SK-N-SH (cell line): ENCODE data around the gene SIL1. TPM values are rescaled to one million over a fixed set of nuclear protein-coding genes. Genes with fewer than 3 reads are reported as not detected.

Experiments used
- CTCF ChIA-PET: fragments of 300-600, 350-600 bp; formaldehyde crosslinking; extraction: SDS; loops from one replicate; lab custom pipeline; 2021; lab: Yijun Ruan, JAX
- POLR2A ChIA-PET: fragments of 350-600 bp; sonication (Branson Sonifier 250); formaldehyde crosslinking; extraction: SDS; loops from one replicate; lab custom pipeline; 2020; ENCODE audit warnings: antibody characterized with exemption, inconsistent platforms; lab: Yijun Ruan, JAX
- DNase-seq: peaks from one replicate; pipeline ENCODE4 v3.0.0; 2012
- H2AFZ ChIP-seq: fragments of 200-600 bp; sonication (generic); 2 replicates; pipeline ENCODE4 v1.8.1; 2016; ENCODE audit warnings: antibody characterized with exemption, mild to moderate bottlenecking, low read depth
- H3F3A ChIP-seq: fragments of 200-600 bp; sonication (generic); replicated peaks from 2 replicates; pipeline ENCODE3; 2016; ENCODE audit warnings: antibody characterized with exemption, mild to moderate bottlenecking; ENCODE audit not compliant: insufficient read depth
- H3K27ac ChIP-seq, 2 experiments: fragments of 200-500 bp in 1 of 2; fragments of 200-600 bp in 1 of 2; sonication (Bioruptor generic) in 1 of 2; sonication (generic), shearing (Covaris generic) in 1 of 2; 2 replicates each; pipeline versions ENCODE4 v1.5.1 to v1.6.1; 2014 to 2016; ENCODE audit warnings: low read depth in 2 of 2, inconsistent platforms in 1 of 2, low read length in 1 of 2, mild to moderate bottlenecking in 1 of 2, mixed read lengths in 1 of 2
- H3K27me3 ChIP-seq: fragments of 200-600 bp; sonication (generic), shearing (Covaris generic); 2 replicates; pipeline ENCODE4 v1.6.1; 2016; ENCODE audit warnings: mixed run types; ENCODE audit not compliant: insufficient read depth
- H3K36me3 ChIP-seq, 2 experiments: fragments of 200-500 bp in 1 of 2; fragments of 200-600 bp in 1 of 2; sonication (Bioruptor generic) in 1 of 2; sonication (generic) in 1 of 2; replicated peaks in 1 of 2; 2 replicates each; pipeline versions ENCODE3 to v1.5.1; 2014 to 2016; ENCODE audit warnings: low read length in 1 of 2, mild to moderate bottlenecking in 1 of 2; ENCODE audit not compliant: insufficient read depth in 2 of 2, control insufficient read depth in 1 of 2
- H3K4me1 ChIP-seq, 2 experiments: fragments of 200-500 bp in 1 of 2; fragments of 200-600 bp in 1 of 2; sonication (Bioruptor generic) in 1 of 2; sonication (generic), shearing (Covaris generic) in 1 of 2; 2 replicates each; pipeline versions ENCODE4 v1.5.1 to v1.6.1; 2014 to 2016; ENCODE audit warnings: low read depth in 1 of 2, low read length in 1 of 2, mixed run types in 1 of 2; ENCODE audit not compliant: insufficient read depth in 2 of 2, control insufficient read depth in 1 of 2
- H3K4me2 ChIP-seq: fragments of 200-600 bp; sonication (generic), shearing (Covaris generic); 2 replicates; pipeline ENCODE4 v1.6.1; 2017; ENCODE audit warnings: mixed run types
- H3K4me3 ChIP-seq, 2 experiments: fragments of 200-500 bp in 1 of 2; fragments of 200-600 bp in 1 of 2; sonication (Bioruptor generic) in 1 of 2; sonication (generic), shearing (Covaris generic) in 1 of 2; 2 replicates each; pipeline versions ENCODE4 v1.5.1 to v1.8.1; 2014 to 2016; ENCODE audit warnings: low read depth in 2 of 2, inconsistent platforms in 1 of 2, low read length in 1 of 2, mild to moderate bottlenecking in 1 of 2, mixed read lengths in 1 of 2, moderate library complexity in 1 of 2
- H3K79me2 ChIP-seq: fragments of 200-600 bp; sonication (generic); 2 replicates; pipeline ENCODE4 v1.8.1; 2017; ENCODE audit warnings: mild to moderate bottlenecking; ENCODE audit not compliant: insufficient read depth
- H3K9ac ChIP-seq: fragments of 200-600 bp; sonication (generic); 2 replicates; pipeline ENCODE4 v1.6.1; 2017; ENCODE audit warnings: mixed run types
- H3K9me2 ChIP-seq: fragments of 200-600 bp; sonication (generic); 2 replicates; pipeline ENCODE4 v1.6.1; 2017; ENCODE audit warnings: mixed run types
- H3K9me3 ChIP-seq: fragments of 200-600 bp; sonication (generic); 2 replicates; pipeline ENCODE4 v1.6.1; 2017; ENCODE audit warnings: mixed run types, mild to moderate bottlenecking, moderate library complexity
- H4K20me1 ChIP-seq: fragments of 200-600 bp; sonication (generic); 2 replicates; pipeline ENCODE4 v1.6.1; 2017; ENCODE audit warnings: mild to moderate bottlenecking, mixed run types; ENCODE audit not compliant: insufficient read depth
- CHD2 ChIP-seq: fragments of 150-350 bp; IDR thresholded peaks from 2 replicates; pipeline ENCODE4 v1.6.1; 2018; ENCODE audit warnings: low read length; ENCODE audit not compliant: partially characterized antibody
- ELF1 ChIP-seq: IDR thresholded peaks from 2 replicates; pipeline ENCODE4 v1.4.0; 2012
- EP300 ChIP-seq, 2 experiments: IDR thresholded peaks; 2 replicates each; pipeline versions ENCODE4 v1.4.0 to v1.6.1; 2012; ENCODE audit warnings: borderline replicate concordance in 1 of 2, low read depth in 1 of 2, low read length in 1 of 2
- EZH2phosphoT487 ChIP-seq: fragments of 200-600 bp; sonication (generic); IDR thresholded peaks from 2 replicates; pipeline ENCODE4 v1.6.1; 2017; ENCODE audit warnings: low read depth, mixed run types, mild to moderate bottlenecking, antibody characterized with exemption, moderate library complexity, borderline replicate concordance
- FOSL2 ChIP-seq: IDR thresholded peaks from 2 replicates; pipeline ENCODE4 v1.4.0; 2012; ENCODE audit warnings: low read depth, mild to moderate bottlenecking, moderate library complexity, borderline replicate concordance
- FOXJ3 ChIP-seq: sonication (generic); formaldehyde crosslinking; IDR thresholded peaks from 2 replicates; pipeline ENCODE4 v1.5.1; 2020; ENCODE audit warnings: mild to moderate bottlenecking, missing genetic modification reagents
- FOXM1 ChIP-seq: IDR thresholded peaks from 2 replicates; pipeline ENCODE4 v1.4.0; 2012; ENCODE audit warnings: low read depth, mild to moderate bottlenecking
- IRF3 ChIP-seq: fragments of 150-350 bp; IDR thresholded peaks from 2 replicates; pipeline ENCODE4 v1.6.1; 2016; ENCODE audit warnings: mild to moderate bottlenecking, low read depth, low read length
- JUND ChIP-seq: IDR thresholded peaks from 2 replicates; pipeline ENCODE4 v1.4.0; 2012
- MEF2A ChIP-seq: IDR thresholded peaks from 2 replicates; pipeline ENCODE4 v1.4.0; 2012; ENCODE audit warnings: low read depth, borderline replicate concordance
- MXI1 ChIP-seq: IDR thresholded peaks from 2 replicates; pipeline ENCODE4 v1.6.1; 2012; ENCODE audit warnings: mild to moderate bottlenecking, low read depth, low read length, improper control_type of control experiment
- NFIC ChIP-seq: IDR thresholded peaks from 2 replicates; pipeline ENCODE4 v1.4.0; 2012; ENCODE audit warnings: borderline replicate concordance
- POLR2AphosphoS5 ChIP-seq: IDR thresholded peaks from 2 replicates; pipeline ENCODE4 v1.6.1; 2012; ENCODE audit warnings: low read depth, low read length
- RCOR1 ChIP-seq: fragments of 150-350 bp; IDR thresholded peaks from 2 replicates; pipeline ENCODE4 v1.6.1; 2017; ENCODE audit warnings: antibody characterized with exemption, low read length
- RXRA ChIP-seq: IDR thresholded peaks from 2 replicates; pipeline ENCODE4 v1.4.0; 2012; ENCODE audit warnings: low read depth, mild to moderate bottlenecking, borderline replicate concordance
- TAF1 ChIP-seq: IDR thresholded peaks from 2 replicates; pipeline ENCODE4 v1.6.1; 2012; ENCODE audit warnings: low read depth, mild to moderate bottlenecking, low read length, moderate library complexity, borderline replicate concordance
- TCF12 ChIP-seq: IDR thresholded peaks from 2 replicates; pipeline ENCODE4 v1.4.0; 2012
- TEAD4 ChIP-seq: IDR thresholded peaks from 2 replicates; pipeline ENCODE4 v1.4.0; 2012; ENCODE audit warnings: mild to moderate bottlenecking, borderline replicate concordance; ENCODE audit not compliant: insufficient read depth
- YY1 ChIP-seq: IDR thresholded peaks from 2 replicates; pipeline ENCODE4 v1.4.0; 2012; ENCODE audit warnings: low read depth, mild to moderate bottlenecking
- WGBS: methylation state at CpG from one replicate; pipeline ENCODE4 v1.1.6; 2017; ENCODE audit warnings: low lambda C conversion rate; 5-methylcytosine and 5-hydroxymethylcytosine counted together
- polyA plus RNA-seq, 3 experiments: library from polyadenylated mRNA; depleted of rRNA; stranded (reverse); fragments of >200 nt; gene quantifications; 2 replicates each; pipeline ENCODE4 v1.2.3, GENCODE V29; 2012
- TF ChIP-seq, protein P1 (sequence below): IDR thresholded peaks from 2 replicates; pipeline ENCODE4; 2012
- TF ChIP-seq, protein P2 (sequence below): IDR thresholded peaks from 2 replicates; pipeline ENCODE4 v1.4.0; 2012; ENCODE audit warnings: low read depth
- TF ChIP-seq, protein P3 (sequence below): fragments of 200-600 bp; sonication (generic); IDR thresholded peaks from 2 replicates; pipeline ENCODE4 v1.6.1; 2017; ENCODE audit warnings: antibody characterized with exemption, mild to moderate bottlenecking, moderate library complexity
- TF ChIP-seq, protein P4 (sequence below): fragments of 150-350 bp; IDR thresholded peaks from 2 replicates; pipeline ENCODE4 v1.6.1; 2017; ENCODE audit warnings: antibody characterized with exemption, low read length, low read depth, borderline replicate concordance

The SIL1 gene
- polyA plus RNA-seq, 1 of the 3 experiments (the other 2 are of a cell fraction): 25.9 TPM

DNA sequence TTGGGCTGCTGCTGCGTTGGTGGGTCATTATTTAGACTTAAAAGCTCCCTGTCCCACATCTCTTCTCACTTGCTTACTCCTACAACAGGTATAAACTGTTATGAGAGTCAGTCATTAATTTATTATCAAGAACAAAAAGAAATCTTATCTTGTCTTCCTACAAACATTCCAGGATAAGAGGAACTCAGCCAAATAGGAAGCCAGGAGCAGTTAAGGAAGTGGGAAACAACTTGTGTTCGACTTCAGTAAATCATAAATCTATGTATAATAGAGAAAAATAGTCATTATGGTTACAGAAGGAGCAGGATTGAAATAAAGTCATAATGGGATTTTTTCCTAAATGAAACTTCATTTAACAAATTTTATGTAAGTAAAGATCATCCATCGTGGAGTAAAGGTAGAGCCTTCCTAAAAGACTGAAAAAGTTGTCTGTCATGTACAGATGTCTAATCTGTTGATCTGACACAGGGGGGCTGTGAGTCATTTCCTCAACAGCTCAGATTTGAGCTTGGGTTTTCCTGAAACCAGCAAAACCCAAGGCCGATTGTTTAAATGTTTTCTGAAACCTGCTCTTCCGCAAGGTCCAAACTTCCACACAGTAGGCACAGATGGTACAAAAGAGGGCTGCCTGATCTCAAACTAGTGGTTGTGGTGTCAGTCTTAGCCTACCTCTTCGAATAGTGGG is 297.7 kb downstream of the SIL1 start:
- 48% methylated on average over 6 of the region's 6 CpGs for WGBS
- no peak for DNase-seq
- no peak overlapping the region for H2AFZ ChIP-seq
- peaks cover 0 to 41% of the 10 kb centered on the region in 2 experiments; a peak in 2 of 4 replicates for H3K4me1 ChIP-seq
- no peaks in the 10 kb centered on the region for H3K27me3 ChIP-seq
- peak overlapping the region; percentile 7; the same call in 1 of the 2 replicates for H3K9ac ChIP-seq
- no peaks in the 10 kb centered on the region for H3K9me3 ChIP-seq
- peak overlapping the region; percentile 30 to 80; a peak in 3 of 4 replicates for H3K27ac ChIP-seq
- H3K4me2 ChIP-seq: peak overlapping the region; percentile 56
- TF ChIP-seq TCF12 (peak; percentile 91), FOSL2 (peak; percentile 91), MEF2A (no peak), MXI1 (no peak), POLR2AphosphoS5 (peak; percentile 38; the same call in 1 of the 2 replicates), EP300 (IDR thresholded peaks at IDR 0.05; ENCODE audit: borderline replicate concordance in 1 of 2, low read depth in 1 of 2, low read length in 1 of 2) (peak in 1 of 2 experiments; percentile 58; a peak in 1 of 4 replicates), NFIC (peak; percentile 41; the same call in 1 of the 2 replicates), TEAD4 (peak; percentile 43; the same call in 1 of the 2 replicates), JUND (peak; percentile 92)
- TF ChIP-seq, protein P1, sequence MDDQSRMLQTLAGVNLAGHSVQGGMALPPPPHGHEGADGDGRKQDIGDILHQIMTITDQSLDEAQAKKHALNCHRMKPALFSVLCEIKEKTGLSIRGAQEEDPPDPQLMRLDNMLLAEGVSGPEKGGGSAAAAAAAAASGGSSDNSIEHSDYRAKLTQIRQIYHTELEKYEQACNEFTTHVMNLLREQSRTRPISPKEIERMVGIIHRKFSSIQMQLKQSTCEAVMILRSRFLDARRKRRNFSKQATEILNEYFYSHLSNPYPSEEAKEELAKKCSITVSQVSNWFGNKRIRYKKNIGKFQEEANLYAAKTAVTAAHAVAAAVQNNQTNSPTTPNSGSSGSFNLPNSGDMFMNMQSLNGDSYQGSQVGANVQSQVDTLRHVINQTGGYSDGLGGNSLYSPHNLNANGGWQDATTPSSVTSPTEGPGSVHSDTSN: peak; percentile 90
- TF ChIP-seq, protein P2, sequence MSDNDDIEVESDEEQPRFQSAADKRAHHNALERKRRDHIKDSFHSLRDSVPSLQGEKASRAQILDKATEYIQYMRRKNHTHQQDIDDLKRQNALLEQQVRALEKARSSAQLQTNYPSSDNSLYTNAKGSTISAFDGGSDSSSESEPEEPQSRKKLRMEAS: 0 out of 2 replicates have a peak, but pooled peaks have one; percentile 20
- TF ChIP-seq, protein P3, sequence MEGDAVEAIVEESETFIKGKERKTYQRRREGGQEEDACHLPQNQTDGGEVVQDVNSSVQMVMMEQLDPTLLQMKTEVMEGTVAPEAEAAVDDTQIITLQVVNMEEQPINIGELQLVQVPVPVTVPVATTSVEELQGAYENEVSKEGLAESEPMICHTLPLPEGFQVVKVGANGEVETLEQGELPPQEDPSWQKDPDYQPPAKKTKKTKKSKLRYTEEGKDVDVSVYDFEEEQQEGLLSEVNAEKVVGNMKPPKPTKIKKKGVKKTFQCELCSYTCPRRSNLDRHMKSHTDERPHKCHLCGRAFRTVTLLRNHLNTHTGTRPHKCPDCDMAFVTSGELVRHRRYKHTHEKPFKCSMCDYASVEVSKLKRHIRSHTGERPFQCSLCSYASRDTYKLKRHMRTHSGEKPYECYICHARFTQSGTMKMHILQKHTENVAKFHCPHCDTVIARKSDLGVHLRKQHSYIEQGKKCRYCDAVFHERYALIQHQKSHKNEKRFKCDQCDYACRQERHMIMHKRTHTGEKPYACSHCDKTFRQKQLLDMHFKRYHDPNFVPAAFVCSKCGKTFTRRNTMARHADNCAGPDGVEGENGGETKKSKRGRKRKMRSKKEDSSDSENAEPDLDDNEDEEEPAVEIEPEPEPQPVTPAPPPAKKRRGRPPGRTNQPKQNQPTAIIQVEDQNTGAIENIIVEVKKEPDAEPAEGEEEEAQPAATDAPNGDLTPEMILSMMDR: no peak
- ChIA-PET CTCF (interaction anchor here (0.8 to 1.2 kb wide), 2 partner anchors 10 to 25 kb away, joined by 3 to 4 read pairs; partner anchors contain the start of gene LRRTM2), POLR2A (no interaction called here)
- H3F3A ChIP-seq: peaks cover 31% of the 10 kb centered on the region
- no peaks in the 10 kb centered on the region; the same call in 1 of the 2 replicates for H4K20me1 ChIP-seq
- no peaks in the 10 kb centered on the region for H3K9me2 ChIP-seq
- peaks cover 28% of the 10 kb centered on the region for H3K79me2 ChIP-seq
- peaks cover 3 to 46% of the 10 kb centered on the region in 2 experiments for H3K36me3 ChIP-seq
- H3K4me3 ChIP-seq: no peak overlapping the region; a peak in 1 of 4 replicates

DNA sequence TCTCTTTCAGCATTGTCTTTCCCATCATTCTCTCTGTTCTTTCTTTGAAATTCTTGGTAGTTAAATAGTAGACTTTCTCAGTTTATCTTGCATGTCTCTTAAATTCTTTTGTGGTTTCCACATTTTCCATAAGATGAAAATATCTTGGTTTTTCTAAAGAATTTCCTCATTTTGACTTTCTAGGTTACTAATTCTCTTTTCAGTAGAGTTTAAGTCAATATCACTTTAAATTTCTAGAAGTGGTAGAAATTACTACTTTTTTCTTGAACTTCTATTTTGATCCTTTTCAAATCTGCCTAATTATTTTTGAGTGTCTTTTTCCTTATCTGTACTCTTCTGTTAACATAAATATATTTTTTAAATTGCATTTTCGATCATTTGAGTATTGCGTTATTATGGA is 299.4 kb downstream of the SIL1 start:
- Histone ChIP-seq H3K79me2 (peaks cover 32% of the 10 kb centered on the region), H3K9me3 (no peaks in the 10 kb centered on the region), H3K27me3 (no peaks in the 10 kb centered on the region), H3K4me2 (no peak overlapping the region), H4K20me1 (no peaks in the 10 kb centered on the region; the same call in 1 of the 2 replicates), H2AFZ (no peak overlapping the region), H3K27ac (no peak overlapping the region), H3F3A (peaks cover 32% of the 10 kb centered on the region), H3K4me1 (peaks cover 0 to 37% of the 10 kb centered on the region in 2 experiments; a peak in 2 of 4 replicates), H3K9ac (no peak overlapping the region), H3K36me3 (peaks cover 0 to 36% of the 10 kb centered on the region in 2 experiments), H3K9me2 (no peaks in the 10 kb centered on the region), H3K4me3 (no peak overlapping the region)
- no peak for DNase-seq
- TF ChIP-seq IRF3 (no peak), MEF2A (no peak), YY1 (no peak), TAF1 (no peak), FOXM1 (no peak), RXRA (no peak), RCOR1 (no peak), ELF1 (no peak), CHD2 (no peak), TEAD4 (no peak), EZH2phosphoT487 (no peak), FOXJ3 (CRISPR knock-in tag) (no peak), NFIC (no peak)
- TF ChIP-seq, protein P4, sequence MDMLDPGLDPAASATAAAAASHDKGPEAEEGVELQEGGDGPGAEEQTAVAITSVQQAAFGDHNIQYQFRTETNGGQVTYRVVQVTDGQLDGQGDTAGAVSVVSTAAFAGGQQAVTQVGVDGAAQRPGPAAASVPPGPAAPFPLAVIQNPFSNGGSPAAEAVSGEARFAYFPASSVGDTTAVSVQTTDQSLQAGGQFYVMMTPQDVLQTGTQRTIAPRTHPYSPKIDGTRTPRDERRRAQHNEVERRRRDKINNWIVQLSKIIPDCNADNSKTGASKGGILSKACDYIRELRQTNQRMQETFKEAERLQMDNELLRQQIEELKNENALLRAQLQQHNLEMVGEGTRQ: no peak
- 95% methylated on average over 2 of the region's 2 CpGs for WGBS
- POLR2A ChIA-PET: no interaction called here
- CTCF ChIA-PET: no interaction called here
